GM12872 (cell line): Measurements from ENCODE around the gene MCRS1.
"Not testable (repeated sequence)": the region's sequence is repeated elsewhere in the genome, so short reads cannot be mapped to it uniquely, and the experiment has no call there.

Source experiments
- CTCF ChIP-seq: IDR thresholded peaks from 3 replicates; pipeline ENCODE4 v1.5.1; 2011; ENCODE audit warnings: low read depth, mild to moderate bottlenecking, low read length, moderate library complexity; ENCODE audit not compliant: insufficient read depth

MCRS1 gene

GRCh38 chr12:49567611-49568441 is at the start of gene MCRS1:
MCRS1 (minus strand) TSS chr12:49568142; CDS start chr12:49566731, 1,411 bp downstream.
- no peak for TF ChIP-seq CTCF

GRCh38 chr12:49616533-49617219 is 48.7 kb upstream of the MCRS1 start:
- no peak for TF ChIP-seq CTCF

- no peak for TF ChIP-seq CTCF
Measured at GRCh38 chr12:49615725-49616124, 47.8 kb upstream of the MCRS1 start.

GRCh38 chr12:49612210-49612609 is 44.3 kb upstream of the MCRS1 start:
- TF ChIP-seq CTCF, result no peak

- TF ChIP-seq CTCF, result no peak
Measured at GRCh38 chr12:49609875-49610154, 41.9 kb upstream of the MCRS1 start.

- no peak; the same call in 2 of the 3 replicates for TF ChIP-seq CTCF
Measured at GRCh38 chr12:49609059-49609874, 41.3 kb upstream of the MCRS1 start.

GRCh38 chr12:49605539-49605938 is 37.6 kb upstream of the MCRS1 start, which contains the start of gene FAM186B:
FAM186B (minus strand) TSS chr12:49605639; CDS start chr12:49605477, 162 bp downstream.
- not testable (repeated sequence) for TF ChIP-seq CTCF
